Medulla oblongata (tissue), 1 donor: ENCODE results near the gene PGAM4.
"Not testable (repeated sequence)": the region's sequence is repeated elsewhere in the genome, so short reads cannot be mapped to it uniquely, and the experiment has no call there.

Experiments
- DNase-seq: peaks from one replicate; pipeline ENCODE4 v3.0.0-alpha.2; 2015; ENCODE audit errors: extremely low spot score

Gene PGAM4

DNA sequence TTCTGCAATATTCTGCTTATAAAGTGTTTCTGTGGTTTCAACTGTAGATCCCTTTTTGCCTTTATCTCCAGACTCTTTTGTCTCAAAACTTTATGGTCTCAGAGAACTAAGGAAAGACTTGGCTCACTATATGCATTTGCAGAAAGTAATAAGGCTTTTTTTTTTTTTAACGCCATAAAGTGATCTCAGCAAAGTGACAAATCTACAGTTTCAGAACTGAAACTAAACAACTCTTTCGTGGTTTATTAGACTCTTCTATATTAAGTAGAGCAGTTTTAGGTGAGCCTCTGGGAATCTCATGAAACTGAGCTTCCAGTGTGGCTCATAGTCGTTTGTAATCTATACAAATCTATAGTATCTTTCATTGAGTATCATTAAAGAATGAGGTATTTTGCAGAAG is 43.7 kb downstream of the PGAM4 start:
- no peak for DNase-seq

DNA sequence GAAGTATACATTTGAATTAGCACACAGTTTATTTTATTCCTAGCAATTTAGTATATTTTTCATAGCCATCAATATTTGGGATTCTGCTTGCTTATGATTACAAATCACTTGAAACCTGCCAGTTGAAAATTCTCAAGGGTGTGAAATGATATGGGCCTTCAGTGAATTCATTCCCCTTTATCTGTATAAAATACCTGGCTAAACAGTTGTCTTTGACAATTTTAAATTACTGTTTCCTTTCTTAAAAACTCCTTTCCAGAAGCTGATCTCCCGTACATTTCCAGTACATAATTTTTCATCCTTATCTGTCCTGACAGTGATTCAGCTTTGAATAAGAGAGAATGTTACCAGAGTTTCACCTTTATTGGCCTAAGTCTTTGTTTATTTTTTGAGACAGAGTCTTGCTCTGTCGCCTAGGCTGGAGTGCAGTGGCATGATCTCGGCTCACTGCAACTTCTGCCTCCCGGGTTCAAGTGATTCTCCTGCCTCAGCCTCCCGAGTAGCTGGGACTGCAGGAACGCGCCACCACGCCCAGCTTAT is 45.0 kb downstream of the PGAM4 start:
- DNase-seq: no peak

DNA sequence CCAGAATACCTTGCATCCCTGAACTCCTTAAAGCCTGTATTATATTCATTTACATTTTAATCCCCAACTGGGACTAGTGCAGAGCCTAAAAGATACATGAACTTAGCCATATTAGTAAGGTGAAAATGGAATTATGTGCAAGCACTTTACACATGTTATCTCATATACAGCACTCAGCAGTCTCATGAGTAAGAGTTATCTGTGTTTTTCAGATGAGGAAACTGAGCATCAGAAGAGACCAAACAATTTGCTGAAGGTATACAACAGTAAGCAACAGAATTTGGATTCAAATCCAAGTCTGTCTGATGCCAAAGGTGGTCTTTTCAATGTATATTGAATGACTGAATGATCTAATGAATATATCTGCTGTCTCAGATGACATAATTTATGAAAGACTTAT is 46.7 kb downstream of the PGAM4 start:
- no peak for DNase-seq

DNA sequence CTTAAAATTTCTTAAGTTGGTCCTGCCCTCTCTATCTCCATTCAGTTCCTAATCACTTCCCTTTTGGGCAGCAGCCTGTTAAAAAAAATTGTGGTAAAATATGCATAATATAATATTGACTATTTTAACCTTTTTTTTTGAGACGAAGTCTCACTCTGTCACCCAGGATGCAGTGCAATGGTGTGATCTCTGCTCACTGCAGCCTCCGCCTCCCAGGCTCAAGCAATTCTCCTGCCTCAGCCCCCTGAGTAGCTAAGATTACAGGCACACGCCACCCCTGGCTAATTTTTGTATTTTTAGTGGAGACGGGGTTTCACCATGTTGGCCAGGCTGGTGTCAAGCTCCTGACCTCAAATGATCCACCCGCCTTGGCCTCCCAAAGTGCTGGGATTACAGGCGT is 50.1 kb downstream of the PGAM4 start:
- DNase-seq: not testable (repeated sequence)

DNA sequence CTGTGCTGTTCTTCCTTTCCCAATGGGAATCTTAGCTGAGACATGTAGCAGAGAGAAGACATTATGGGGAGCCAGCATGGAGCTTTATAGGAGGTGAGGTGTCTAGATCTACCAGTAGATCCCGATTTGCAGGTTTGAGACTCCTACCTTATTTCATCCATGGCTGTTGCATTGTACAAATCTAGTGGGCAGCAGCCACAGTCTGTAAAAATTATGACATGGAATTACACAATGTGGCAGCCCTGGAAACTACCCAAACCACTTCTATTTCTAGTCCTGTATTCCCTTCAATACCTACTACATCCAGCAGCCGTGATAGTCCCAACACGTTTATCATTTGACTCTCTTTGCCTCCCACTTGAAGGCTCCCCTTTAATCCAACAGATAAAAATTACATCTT is 50.9 kb downstream of the PGAM4 start:
- DNase-seq: no peak
